ENCODE measurements around the gene IFNA16.

DNA sequence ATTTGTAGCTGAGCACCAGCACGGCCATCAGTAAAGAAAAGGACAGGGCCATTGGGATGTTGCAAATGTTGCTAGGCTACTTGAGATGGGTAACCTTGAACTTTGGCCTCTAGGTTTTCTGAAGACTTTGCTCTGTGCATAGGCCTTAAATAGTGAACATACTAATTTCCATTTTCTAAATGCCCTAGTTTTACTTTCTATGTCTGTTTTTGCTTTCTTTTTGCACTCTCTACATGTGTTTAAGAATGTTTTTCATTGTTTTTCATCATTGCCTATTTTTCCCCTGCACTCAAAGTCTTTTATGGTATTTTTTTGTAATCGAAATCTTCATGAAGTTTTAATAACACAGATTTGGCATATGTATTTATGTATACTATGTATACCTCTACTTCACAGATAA is 11.0 kb upstream of the IFNA16 start, which contains the start of gene IFNA17:
- TF ChIP-seq, protein P1, sequence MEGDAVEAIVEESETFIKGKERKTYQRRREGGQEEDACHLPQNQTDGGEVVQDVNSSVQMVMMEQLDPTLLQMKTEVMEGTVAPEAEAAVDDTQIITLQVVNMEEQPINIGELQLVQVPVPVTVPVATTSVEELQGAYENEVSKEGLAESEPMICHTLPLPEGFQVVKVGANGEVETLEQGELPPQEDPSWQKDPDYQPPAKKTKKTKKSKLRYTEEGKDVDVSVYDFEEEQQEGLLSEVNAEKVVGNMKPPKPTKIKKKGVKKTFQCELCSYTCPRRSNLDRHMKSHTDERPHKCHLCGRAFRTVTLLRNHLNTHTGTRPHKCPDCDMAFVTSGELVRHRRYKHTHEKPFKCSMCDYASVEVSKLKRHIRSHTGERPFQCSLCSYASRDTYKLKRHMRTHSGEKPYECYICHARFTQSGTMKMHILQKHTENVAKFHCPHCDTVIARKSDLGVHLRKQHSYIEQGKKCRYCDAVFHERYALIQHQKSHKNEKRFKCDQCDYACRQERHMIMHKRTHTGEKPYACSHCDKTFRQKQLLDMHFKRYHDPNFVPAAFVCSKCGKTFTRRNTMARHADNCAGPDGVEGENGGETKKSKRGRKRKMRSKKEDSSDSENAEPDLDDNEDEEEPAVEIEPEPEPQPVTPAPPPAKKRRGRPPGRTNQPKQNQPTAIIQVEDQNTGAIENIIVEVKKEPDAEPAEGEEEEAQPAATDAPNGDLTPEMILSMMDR (IDR thresholded peaks at IDR 0.05), result no peak
- TF ChIP-seq ZFX (IDR thresholded peaks at IDR 0.05; ENCODE audit: borderline replicate concordance), result no peak
